Amniotic epithelial cell (primary cell): Measurements from ENCODE around the gene BRSK2.

Source experiments
- DNase-seq: peaks from one replicate; pipeline ENCODE4 v3.0.0-alpha.2; 2010; ENCODE audit warnings: low read depth

The BRSK2 gene

DNA sequence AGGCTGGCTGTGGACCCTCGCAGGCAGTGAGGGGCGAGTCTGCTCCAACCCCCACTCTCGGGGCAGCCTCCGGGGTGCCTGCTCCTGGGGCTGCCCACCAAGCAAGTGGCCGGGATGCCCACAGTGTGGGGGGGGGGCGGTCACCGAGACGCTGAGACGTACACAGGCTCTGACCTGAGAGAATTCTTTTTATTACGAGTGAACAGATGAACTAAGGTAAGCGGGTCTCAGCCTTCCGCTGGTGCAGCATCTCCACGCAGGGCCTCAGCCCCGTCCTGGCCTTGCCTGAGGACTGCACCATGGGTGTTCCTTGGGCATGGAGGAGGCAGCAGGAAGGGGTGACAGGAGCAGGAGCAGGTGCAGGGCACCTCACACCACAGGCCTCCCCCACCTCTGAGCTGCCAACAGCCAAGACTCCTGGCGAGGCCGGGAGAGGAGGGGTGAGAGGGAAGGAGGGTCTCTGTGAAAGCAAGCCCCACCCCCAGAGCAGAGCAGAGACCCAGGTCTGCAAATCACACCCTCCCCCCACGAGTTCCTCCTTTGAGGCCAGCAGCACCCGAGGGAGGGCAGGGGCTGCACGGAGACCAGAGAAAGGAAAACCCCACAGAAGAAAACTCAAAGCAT is 79.7 kb downstream of the BRSK2 start:
- no peak for DNase-seq

DNA sequence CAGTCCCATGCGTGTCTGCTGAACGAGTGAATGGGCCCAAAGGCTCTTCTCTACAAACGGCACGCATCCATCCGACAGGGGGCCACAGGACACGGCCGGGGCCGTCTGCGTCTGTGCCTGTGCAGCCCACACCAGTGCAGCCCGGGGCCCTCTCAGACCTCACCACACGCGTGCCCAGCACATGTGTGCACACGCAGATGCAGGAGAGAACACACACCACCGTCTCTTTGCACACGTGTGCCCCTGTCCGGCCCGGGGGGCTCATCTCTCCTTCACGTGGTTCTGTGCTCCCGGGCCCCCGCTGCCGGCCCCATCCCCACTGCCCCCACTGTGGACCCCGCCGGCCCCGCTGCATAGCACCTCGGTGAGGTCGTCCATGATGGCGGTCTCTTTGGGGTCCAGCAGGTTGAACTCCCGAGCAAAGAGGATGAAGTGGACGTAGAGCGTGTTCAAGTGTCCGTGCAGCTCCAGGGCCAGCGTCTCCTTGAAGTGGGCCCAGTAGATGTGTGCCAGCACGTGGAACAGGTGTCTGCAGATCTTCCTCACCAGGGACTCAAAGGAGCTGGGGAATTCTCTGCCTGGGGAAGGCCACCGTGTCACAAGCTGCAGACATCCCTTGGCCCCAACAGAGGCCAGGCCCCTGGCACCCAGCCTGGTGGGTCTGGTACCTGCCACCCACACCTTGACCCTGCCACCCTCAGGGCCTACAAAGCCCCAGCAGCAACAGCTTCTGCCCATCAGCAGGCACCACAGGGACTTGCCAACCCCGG is 80.4 kb downstream of the BRSK2 start:
- DNase-seq, result no peak

DNA sequence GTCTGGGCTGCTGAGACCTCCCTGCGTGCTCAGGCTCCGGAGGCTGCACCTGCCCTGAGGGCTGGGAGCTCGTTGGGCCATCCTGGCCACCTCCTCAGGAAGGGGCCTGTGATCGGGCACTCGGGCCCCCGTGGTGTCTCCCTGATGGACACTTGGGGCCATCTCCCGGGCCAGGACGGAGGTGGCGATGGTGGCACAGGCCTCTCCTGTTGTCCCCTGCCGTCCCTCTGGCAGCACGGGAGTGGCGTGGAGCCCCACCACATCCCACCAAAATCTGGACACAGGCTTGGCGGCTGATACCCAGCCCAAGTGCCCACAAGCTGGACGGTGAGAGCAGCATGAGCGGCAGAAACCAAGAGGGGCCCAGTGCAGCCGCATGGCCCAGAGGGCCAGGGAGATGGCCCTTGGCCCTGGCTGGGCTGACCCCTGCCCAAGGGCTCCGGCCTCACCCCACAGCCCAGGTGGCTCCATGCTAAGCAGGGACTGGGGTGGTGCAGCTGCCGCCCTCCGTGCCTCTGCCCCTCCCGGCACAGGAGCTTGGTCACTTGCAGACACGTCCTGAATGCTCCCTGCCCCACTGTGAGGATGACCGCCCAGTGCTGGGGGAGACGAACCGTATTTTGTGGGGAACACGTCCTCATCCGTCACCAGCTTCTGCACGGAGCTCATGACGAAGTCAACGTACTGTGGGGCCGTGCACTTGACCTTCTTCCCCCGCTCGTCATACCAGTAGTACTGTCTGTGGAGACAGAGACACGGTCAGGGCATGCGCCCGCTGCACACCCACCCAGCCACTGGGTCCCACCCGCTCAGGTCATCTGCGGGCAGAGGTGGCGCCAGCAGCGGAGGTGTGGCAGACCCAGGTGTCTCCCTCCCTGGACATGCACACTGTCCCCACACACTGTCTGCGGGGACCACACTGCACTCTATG is 81.2 kb downstream of the BRSK2 start:
- no peak for DNase-seq

DNA sequence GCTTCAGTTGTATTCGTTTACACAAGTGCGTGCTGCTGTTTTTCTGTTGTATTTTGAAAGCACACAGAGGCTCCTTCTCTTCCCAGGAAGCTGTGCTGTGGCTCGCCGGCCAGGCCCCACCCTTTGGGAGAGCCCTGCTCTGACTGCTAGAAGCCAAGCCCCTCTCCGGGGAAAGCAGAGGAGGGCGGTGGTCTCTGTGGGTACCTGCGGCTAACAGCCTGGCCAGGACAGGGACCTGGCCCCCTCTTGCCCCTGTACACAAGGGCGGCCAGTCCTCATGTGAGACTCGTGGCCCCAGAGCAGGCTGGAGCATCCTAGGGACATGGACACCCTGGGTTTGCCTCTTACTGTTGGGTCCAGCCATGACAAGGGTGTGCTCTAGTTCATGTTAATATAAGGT is 82.0 kb downstream of the BRSK2 start:
- no peak for DNase-seq

DNA sequence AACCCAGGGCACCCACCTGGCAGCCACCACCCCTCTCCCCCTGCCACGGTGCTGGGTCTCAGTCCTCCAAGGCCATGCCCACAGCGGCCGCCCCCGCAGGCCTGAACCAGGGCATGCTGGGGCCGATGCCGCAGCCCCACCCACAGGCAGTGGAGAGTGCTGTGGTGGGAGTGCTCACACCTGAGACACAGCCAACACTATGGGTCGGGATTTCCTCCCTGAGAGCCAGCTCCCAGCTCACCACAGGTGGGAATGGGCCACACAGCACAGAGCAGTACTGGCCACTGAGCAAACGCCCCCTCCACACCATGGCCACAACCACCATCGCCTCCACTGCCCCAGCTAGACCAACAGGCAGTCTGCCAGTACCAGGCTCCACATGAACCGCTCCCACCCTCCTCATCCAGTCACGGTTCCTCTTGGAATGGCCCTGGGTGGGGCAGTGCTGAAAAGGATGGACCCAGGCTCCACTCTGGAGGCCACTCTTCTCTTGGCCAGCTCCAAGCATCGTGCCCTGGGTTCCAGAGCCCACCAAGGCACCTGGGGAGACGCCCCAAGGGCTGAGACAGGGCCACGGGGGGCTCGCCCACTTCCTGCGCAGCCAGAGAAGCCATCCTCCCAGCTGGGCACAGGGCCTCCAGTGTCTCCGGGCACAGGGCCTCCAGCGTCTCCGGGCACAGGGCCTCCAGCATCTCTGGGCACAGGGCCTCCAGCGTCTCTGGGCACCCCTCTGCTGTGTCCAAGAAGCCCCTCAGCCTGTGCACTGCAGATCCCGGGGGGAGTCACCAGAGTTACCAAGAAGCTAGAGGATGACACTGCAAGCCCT is 82.7 kb downstream of the BRSK2 start:
- DNase-seq, result no peak

DNA sequence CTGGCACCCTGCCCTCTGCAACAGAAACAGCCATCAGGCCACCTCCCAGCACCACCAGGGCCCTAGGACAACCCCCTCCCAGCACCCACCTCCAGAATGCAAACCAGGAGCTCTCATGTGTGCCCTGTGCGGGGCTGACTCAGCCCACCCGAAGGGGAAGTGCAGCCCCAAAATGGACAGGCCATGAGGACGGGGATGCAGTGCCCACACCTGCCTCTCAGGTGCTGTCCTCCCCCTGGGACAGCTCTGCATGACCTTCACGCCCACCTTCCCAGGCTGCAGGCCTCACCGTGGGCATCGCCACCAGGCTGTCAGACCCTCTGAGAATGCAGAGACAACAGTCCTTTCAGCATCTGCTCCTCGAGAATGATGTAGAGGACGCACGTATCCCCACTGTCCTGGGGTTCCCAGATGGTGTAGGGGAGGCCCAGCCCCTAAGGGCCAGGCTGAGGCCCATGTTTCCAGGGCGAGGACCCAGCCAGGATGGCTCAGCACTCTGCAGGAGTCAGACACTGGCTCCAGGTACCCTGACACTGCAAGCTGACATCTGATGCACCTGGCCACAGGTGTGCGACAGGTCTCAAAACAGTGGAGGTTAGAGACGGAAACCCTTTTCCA is 83.4 kb downstream of the BRSK2 start:
- DNase-seq, result no peak

DNA sequence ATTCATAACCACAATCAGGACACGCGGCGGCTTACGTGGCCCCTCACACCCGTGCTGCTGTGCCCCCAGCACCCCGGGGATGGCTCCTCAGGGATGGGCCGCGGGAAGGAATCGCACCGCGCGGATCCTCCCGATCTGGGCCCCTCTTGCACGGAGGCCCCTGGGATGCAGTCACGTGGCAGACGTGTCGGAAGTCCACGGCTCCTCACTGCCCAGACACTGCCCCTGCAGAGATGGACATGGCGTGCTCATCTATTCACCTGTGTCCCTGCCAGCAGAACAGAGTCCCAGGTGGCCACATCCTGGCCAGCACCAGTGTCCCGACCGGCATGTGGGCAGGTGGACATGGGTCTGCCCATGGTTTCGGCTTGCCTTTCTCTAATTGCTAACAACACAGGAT is 84.1 kb downstream of the BRSK2 start:
- no peak for DNase-seq

DNA sequence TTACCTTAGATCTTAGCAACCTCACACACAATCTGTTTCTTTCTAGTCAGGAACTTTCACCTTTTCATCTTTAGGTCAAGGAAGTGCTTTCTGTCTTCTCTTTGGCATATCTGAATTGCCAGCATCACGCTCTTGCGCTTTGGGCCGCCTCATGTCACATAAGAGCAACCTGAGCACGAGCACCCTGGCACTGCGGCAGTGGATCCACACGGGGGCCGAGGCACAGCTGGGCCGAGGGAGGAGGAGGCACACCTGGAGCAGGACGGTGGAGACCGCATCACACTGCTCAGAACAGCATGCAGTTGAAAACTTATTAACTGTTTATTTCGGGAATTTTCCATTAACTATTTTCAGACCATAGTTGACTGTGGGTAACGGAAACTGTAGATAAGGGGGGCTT is 86.1 kb downstream of the BRSK2 start:
- no peak for DNase-seq

DNA sequence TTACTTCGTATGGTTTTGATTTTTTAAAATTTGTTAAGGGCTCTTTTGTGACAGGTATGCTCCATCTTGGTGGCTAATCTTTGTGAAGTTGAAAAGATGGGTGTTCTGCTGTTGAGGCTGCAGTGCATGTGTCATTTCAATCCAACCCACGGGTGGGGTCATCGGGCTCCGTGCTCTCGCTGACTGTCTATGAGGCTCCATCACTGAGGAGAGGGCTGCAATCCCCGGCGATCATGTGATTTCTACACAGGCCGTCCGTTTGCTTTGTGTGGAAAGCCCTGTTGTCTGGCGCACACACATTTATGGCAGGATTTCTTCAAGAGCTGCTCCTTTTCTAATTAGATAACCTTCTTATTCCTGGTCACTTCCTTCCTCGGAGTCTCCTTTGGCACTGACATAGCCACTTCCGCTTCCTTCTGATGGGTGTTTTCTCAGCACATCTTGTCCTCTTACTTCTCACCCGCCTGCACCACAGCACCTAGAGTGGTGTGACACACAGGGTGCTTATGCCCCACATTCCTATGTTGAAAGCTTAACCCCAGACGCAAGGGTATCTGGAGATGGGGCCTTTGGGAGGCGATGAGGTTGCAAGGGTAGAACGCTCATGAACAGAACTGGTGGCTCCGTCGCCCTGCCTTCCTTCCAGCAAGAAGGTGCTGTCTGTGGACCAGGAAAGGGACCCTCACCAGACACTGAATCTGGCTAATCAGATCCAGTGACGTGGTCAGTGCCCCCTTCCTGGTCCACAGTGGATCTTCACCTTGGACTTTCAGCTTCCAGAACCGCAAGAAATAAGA is 87.4 kb downstream of the BRSK2 start:
- DNase-seq, result no peak

DNA sequence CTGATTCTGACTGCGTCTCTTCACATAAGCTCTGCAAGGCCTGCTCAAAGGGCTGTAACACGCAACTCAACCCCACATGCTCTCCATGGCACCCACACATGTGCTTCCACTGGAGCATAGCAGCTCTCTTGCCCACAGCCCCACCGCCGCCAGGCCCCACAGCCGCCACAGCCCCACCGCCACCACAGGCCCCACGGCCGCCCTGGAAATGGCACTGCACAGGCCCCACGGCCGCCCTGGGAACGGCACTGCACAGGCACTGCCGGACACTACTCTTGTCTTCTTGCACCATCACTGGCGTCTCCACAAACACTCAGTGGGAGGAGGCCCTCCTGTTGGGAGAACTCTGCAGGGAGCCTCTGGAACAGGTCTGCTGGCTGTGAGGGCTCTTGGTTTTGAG is 88.3 kb downstream of the BRSK2 start:
- DNase-seq, result no peak

DNA sequence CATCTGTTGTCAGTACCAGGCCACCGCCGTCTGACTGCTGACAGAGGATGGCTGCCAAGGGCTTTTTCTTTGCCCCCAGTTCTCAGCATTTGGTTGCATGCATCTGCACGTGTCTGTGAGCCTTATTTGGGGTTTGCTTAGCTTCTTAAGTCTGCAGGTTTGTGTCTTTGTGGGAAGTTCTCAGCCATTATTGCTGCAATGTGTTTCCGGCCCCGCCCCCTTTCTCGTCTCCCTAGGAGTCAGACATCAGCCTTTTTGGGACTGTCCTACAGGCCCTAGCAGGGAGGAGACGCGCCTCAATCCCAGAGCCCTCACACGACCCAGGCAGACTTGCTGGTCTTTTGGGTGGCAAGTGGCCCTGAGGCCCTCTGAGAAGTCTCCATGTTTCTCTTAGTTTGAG is 88.8 kb downstream of the BRSK2 start:
- DNase-seq, result no peak

DNA sequence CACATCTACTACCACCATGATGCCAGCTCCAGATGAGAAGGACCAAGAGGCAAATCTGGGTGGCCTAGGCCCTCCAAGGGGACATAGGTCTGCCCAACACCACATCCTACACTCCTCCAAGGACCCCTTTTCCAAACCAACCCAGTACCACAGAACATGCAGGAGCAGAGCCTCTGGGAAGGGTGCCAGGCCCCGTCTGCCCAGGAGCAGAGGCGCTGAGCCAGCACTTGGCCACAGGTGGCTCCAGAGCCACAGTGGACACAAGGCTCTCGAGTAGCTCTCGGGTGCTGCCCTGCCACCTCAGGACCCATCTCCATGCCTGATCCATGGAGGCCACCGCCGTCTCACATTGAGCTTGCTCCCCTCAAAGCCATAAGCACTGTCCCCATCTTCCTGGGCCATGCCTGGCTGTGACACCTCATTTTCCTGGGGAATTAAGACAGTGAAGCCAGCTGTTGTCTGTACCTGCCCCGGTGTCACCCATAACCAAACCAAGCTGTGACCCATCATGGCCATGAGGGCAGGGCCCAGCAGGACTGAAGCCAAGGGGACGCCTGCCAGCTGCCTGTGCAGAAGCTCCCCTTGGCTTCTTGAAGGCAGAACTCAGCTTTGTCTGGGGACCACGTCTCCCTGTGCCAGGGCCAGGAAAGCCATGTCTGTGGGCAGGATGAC is 89.4 kb downstream of the BRSK2 start:
- no peak for DNase-seq

DNA sequence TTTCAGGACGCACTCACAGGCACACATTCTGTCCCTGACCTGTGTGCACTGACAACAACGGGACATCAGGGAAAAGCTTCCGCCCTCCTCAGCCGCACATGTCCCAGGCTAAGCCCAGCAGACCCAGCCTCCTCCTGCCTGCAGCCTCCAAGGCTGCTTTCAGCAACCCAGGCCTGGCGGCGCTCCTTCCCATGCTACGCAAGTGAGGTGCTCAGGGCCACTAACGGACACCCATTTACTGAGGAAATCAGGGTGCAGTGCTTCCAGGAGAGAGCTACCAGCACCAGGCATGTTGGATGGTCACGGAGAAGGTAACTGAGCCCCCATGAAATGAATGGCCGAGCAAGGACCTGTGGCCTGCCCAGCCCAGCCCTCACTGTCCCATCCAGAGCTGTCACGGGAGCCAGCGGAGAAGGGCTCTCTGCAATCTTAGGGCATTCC is 90.0 kb downstream of the BRSK2 start:
- DNase-seq, result no peak

DNA sequence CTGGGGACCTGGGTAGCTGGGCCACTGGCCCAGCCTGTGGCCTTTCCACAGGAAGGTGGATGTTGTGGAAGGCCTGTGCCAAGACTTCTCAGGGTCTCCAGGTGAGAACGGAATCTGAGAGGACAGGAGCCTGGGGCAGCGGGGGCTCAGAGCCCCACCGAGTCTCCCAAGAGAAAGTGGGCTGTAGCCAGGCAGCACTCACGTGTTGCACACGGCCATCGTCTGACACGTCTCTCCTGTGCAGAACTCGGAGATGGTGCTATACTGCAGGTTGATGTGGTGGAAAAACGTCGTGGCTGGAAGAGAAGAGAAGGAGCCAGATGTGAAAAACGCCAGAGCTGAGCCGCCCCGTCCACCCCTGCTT is 90.4 kb downstream of the BRSK2 start:
- DNase-seq, result no peak

DNA sequence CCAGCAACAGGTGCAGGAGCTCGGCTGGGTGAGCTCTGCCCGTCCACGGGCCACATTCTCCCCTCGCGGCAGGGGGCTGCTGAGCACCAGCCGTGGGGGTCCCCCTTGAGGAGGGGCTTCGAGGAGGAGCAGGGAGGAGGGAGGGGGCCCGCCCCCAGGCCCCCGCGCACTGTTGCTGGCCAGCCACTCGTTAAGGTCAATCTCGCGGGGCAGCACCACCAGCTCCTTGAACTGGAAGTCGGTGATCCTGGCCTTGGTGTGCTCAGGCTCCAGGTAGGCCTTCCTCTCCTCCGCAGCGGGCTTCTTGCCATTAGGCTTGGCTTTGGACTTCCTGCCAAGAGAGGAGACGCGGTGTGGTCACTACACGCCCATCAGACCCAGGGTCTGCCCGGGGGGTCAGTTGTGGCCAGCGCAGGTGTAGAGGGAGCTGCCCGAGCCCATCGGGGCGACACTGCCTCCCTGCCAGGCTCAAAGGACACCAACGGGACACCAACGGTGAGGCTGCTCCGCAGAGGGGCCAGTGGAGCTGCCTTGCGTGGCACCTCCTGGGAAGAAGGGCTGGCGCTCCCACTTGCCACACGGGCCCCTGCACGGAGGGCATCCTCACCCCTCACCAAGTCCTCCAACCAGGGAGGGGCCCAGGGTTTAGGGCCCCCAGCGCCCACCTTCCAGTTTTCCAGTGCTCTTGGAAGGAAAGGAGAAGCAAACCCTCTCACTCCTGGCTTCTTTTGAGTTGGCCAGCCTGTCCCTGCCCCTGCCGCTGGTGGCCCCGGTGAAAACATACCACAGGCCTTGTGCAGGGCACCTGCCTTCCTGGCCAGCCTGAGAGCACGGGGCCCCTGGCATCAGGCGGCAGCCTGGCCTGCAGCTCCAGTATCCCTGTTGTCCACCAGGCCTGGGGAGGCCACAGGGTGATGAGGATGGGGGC is 91.1 kb downstream of the BRSK2 start:
- DNase-seq, result no peak

DNA sequence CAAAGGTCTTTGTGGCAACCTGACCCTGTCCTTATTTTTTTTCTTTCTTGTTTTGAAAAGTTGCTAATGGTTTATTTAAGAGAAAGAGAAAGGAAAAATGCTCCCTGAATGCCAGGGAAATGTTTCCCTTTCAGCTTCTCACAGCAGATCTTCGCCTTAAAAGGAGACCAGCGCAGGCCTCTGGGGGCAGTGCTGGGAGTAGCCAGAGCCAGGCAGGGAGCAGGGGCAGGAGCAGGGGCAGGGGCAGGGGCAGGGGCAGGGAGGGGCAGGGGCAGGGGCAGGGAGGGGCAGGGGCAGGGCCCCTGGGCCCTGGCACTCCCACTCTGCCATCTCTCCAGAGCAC is 91.7 kb downstream of the BRSK2 start:
- no peak for DNase-seq

DNA sequence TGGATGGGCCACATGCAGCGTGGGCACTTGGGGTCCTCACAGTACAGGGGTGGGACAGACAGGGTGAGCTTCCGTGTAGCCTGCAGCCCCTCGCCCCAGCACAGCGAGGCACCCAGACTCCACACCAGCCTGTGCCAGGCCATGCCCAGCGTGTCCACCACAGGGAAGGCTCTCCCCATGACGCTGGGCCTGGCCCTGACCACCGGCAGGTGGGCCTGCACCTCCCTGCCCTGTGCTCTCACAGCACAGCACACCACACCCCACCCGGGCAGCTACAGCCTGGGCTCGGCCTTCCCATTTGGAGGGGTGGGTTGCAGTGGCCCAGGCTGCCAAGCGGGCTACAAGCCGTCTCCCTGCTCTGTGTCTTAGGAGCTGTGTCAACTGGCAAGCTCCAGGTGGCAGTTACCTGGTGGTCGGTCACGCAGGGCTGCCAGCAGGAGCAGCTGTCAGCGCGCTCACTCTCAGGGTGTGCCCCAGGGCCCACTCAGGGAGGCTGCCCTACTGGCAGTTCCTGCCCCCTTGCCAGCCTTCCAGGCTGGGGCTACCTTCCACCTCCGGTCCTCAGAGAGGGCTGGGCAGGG is 92.2 kb downstream of the BRSK2 start:
- DNase-seq, result no peak

DNA sequence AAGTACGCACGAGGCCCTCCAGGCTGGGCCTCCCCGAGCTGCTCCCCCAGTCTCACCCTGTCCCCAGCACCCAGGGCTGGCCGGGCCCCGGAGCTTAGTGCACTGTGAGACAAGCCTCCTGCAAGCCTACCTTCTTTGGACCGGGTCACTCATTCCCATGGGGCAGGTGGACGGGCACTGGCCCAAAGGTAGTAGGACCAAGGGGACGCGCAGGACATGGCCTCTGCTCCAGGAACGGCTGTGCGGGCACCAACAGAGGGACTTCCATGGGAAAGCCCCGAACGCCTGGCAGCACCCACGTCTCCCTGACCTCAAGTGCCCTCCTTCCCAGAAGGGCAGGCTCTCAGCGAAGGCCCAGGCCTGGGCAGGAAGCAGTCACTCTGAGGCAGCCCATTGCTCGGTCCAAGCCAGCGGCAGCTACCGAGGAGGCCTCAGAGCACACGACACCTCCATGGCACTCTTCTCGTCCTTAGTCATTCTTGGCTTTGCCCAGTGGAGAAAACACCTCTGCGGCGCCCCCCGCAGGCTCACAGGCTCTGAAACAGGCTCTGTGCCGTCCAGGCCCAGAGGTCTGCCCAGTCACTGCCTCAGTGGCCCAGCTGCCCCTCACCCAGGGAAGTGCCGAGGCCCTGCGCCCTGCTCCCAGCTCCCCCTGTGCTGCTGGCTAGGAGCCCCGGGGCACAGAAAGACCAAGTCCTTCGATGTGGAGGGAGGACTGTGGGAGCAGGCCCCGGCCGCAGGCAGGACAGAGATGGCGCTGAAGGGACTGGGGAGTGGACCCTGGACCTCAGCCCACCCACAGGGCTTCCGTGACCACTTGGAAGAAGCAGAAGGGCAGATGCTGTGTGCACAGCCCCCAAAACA is 93.1 kb downstream of the BRSK2 start:
- DNase-seq, result no peak
